NCI-H510A treated with DMSO at 0.1 percent for 48 hours (cell line): ENCODE results near the gene IPO11.
A peak's percentile ranks its signal among the peaks of the same experiment; 100 is the strongest.
"Not testable (repeated sequence)": the region's sequence is repeated elsewhere in the genome, so short reads cannot be mapped to it uniquely, and the experiment has no call there.

ENCODE experiments used
- DNase-seq: peaks from one replicate; lab custom pipeline; 2025; lab: John Stamatoyannopoulos, UW

IPO11 gene

GRCh38 chr5:62645223-62645622 is 232.7 kb downstream of the IPO11 start:
- no peak for DNase-seq

GRCh38 chr5:62647241-62647640 is 234.7 kb downstream of the IPO11 start:
- DNase-seq, result no peak

- DNase-seq, result no peak
These were observed 236.5 kb downstream of the IPO11 start for GRCh38 chr5:62649025-62649424.

GRCh38 chr5:62649476-62650113 is 237.0 kb downstream of the IPO11 start:
- DNase-seq, result peak; percentile 11

DNA sequence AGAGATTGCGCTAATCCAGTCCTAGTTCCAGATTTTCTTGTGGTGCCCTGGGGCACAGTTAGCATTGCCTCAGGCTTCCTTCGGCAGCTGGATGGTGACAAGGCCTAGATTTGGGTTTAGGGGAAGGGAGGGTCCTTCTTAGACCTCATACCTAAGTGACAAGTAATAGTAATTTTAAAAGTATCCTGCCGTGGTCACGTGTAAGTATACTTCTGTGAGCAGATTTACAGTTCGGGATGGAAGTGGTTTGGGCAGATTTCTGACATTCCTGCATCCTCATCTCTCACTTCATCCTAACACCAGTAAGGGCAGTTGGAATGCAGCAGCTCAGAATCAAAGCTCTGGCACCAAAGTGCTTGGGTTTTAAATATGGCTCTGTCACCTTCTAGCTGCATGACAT is 237.6 kb downstream of the IPO11 start:
- DNase-seq, result no peak

DNA sequence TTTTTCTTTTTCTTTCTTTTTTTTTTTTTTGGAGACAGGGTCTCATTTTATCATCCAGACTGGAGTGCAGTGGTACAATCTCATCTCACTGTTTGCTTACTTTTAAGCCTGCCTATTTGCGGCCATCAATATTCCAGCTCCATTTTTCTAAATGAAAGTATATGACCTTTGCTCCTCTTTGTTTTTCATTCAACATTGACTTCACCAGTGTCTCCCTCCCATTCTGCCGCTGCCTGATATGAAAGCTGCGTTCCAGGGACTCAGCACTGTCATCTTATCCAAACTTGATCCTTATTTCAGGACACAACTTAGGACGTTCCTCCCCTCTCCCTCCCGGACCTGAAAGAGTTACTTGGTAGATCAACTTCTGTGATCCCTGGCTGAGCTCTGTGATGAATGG is 239.7 kb downstream of the IPO11 start:
- no peak for DNase-seq

GRCh38 chr5:62653001-62653863 is 240.7 kb downstream of the IPO11 start:
- no peak for DNase-seq

- DNase-seq, result no peak
These were observed 241.5 kb downstream of the IPO11 start for GRCh38 chr5:62653864-62654575.

DNA sequence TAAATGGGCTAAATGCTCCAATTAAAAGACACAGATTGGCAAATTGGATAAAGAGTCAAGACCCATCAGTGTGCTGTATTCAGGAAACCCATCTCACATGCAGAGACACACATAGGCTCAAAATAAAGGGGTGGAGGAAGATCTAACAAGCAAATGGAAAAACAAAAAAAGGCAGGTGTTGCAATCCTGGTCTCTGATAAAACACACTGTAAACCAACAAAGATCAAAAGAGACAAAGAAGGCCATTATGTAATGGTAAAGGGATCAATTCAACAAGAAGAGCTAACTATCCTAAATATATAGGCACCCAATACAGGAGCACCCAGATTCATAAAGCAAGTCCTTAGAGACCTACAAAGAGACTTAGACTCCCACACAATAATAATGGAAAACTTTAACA is 245.2 kb downstream of the IPO11 start:
- DNase-seq, result not testable (repeated sequence)

DNA sequence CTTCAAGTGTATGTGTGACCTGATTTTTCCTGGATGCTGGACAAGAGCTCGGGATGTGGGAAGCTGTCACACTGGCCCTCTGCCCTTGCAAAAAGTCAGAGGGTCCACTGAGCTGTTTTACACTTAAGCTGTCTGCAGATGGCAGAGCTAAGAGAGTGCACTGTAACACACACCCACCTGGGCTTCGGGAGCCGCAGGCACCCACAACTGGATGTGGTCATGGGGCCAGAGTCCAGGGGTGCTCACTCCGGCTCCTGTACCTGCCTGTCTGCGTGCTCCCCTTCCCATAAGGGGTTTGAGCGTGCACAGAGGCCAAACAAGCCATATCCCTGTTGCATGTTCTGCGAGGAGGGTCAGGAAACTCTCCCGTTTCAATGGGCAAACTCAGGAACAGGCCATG is 248.6 kb downstream of the IPO11 start:
- no peak for DNase-seq

GRCh38 chr5:62662521-62662920 is 250.0 kb downstream of the IPO11 start:
- DNase-seq, result no peak

DNA sequence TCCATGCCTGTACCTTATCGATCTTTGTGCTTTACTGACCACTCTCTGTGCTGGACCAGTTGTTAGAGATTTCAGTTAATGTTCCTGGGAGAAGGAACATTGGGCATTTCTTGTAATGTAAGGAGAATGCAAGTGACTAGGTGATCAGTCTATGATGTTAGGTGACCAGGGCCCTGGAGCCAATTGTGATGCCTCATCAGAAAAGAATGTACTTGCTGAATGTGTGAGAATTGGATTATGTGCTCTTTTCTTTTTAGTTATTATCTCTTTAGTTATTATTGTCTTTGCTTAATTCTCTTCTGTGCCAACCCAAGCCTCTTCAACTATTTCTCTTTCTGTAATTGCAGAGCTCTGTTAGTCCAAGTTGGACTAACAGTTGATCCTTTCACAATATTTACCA is 258.9 kb downstream of the IPO11 start:
- DNase-seq, result no peak

DNA sequence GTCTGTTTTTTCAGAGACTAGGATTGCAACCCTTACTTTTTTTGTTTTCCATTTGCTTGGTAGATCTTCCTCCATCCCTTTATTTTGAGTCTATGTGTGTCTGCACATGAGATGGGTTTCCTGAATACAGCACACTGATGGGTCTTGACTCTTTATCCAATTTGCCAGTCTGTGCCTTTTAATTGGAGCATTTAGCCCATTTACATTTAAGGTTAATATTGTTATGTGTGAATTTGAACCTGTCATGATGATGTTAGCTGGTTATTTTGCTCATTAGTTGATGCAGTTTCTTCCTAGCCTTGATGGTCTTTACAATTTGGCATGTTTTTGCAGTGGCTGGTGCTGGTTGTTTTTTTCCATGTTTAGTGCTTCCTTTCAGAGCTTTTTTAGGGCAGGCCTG is 264.0 kb downstream of the IPO11 start:
- not testable (repeated sequence) for DNase-seq
